GM18873 (cell line): ENCODE results near the gene GDPD3.
"Not testable (repeated sequence)": the region's sequence is repeated elsewhere in the genome, so short reads cannot be mapped to it uniquely, and the experiment has no call there.

Source experiments
- ATAC-seq: cut with Tn5 transposase; IDR thresholded peaks from one replicate; pipeline ENCODE4 v1.9.1; 2021; ENCODE audit warnings: mild to moderate bottlenecking, moderate library complexity, moderate number of reproducible peaks; ENCODE audit not compliant: unreplicated experiment, low FRiP score

The GDPD3 gene

DNA sequence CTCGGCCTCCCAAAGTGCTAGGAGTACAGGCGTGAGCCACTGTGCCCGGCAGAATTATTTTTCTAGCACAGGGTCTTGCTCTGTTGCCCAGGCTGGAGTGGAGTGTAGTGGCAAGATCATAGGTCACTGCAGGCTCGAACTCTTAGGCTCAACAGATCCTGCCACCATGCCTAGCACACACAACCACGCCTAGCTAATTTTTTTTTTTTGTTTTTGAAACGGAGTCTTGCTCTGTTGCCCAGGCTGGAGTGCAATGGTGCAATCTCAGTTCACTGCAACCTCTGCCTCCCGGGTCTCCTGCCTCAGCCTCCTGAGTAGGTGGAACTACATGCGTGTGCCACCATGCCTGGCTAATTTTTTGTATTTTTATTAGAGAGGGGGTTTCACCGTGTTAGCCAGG is 12.4 kb upstream of the GDPD3 start:
- ATAC-seq, result not testable (repeated sequence)

DNA sequence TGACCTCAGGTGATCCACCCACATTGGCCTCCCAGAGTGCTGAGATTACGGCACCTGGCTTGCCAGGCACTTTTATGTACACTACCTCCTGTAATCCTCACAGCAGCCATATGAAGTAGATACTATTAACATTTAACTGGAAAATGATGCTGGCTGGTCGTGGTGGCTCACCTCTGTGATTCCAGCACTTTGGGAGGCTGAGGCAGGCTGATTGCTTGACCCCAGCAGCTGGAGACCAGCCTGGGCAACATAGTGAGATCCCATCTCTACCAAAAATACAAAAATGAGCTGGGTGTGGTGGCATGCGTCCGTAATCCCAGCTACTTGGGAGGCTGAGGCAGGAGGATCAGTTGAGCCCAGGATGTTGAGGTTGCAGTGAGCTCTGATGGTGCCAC is 11.6 kb upstream of the GDPD3 start:
- ATAC-seq, result no peak

DNA sequence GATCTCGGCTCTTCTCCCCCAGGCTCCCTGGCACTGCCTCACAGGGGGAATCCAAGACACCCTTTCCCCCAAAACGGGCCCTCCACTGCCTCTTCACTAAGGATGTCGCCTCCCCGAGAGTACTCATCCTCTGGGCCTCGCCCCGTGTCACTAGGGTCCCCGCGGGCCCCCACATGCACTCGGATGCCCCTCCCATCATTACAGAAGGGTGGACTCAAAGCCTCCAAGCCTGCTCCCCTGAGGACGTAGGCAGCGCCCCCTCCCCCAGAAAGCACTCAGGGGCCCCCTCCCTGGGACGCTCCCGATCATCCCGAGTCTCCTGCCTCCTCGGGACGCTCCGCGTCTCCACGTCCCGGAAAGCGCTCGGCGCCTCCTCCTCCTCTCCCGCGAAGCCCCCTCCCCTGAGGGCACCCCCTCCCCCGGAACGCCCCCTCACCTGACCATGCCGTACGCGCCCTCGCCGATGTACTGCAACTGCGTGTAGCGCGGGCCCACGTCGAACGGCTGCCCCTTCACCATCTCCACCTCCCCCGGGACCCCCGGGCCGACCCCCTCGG is 9.3 kb upstream of the GDPD3 start:
- ATAC-seq, result no peak

GRCh38 chr16:30121741-30122571 is 8.6 kb upstream of the GDPD3 start:
- ATAC-seq, result no peak

DNA sequence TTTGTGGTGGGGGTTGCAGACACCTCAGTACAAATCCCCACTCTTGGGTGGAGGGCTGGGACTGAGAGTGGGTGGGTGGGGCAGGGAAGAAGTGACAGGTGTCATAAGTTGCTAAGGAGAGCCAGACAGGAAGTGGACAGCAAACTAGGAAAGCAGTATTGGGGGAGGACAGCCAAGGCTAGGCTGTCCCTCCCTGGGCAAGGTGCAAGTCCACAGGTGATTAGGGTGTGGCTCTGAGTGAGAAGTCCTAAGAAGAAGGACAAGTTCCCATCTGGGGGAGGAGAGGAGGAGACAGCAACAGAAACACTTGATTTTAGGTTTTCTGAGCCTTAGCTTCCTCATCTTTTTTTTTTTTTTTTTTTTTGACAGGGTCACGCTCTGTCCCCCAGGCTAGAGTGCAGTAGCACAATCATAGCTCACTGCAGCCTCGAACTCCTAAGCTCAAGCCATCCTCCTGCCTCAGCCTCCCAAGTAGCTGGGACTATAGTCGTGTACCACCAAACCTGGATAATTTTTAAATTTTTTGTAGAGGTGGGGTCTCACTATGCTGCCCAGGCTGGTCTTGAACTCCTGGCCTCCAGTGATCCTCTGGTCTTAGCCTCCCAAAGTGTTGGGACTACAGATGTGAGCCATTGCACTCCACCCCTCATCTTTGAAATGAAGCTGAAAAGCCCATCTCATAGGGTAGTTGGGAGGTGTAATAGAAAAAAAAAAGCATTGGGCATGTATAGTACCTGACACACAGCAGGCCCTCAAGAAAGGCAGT is 7.2 kb upstream of the GDPD3 start:
- ATAC-seq, result no peak

- no peak for ATAC-seq
Observed at GRCh38 chr16:30119428-30119827, 6.1 kb upstream of the GDPD3 start.

- no peak for ATAC-seq
Observed at GRCh38 chr16:30117768-30118167, 4.4 kb upstream of the GDPD3 start.

GRCh38 chr16:30116291-30117207 is 3.2 kb upstream of the GDPD3 start:
- ATAC-seq, result no peak

- ATAC-seq, result no peak
Observed at GRCh38 chr16:30115238-30115637, 1.9 kb upstream of the GDPD3 start.

GRCh38 chr16:30114833-30115232 is 1.5 kb upstream of the GDPD3 start:
- ATAC-seq, result not testable (repeated sequence)

DNA sequence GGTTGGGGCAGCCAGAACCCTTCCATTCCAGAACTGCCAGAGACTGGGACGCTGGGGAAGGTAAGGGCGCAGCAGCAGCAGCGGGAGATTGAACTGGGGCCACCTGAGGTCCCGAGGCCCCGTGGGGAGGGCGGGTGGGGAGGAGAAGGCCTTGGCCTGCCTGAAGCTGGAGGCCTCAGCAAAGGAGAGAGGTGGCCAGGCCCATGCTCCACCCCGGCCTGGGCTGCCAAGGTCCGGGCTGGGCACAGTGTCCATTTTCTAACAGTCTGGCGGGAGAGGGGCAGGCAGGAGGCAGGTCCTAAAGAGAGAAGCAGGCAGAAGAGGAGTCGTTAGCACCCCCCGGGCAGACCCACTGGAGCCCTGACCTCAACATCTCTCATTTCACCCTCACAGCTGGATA is 1.1 kb upstream of the GDPD3 start:
- no peak for ATAC-seq

DNA sequence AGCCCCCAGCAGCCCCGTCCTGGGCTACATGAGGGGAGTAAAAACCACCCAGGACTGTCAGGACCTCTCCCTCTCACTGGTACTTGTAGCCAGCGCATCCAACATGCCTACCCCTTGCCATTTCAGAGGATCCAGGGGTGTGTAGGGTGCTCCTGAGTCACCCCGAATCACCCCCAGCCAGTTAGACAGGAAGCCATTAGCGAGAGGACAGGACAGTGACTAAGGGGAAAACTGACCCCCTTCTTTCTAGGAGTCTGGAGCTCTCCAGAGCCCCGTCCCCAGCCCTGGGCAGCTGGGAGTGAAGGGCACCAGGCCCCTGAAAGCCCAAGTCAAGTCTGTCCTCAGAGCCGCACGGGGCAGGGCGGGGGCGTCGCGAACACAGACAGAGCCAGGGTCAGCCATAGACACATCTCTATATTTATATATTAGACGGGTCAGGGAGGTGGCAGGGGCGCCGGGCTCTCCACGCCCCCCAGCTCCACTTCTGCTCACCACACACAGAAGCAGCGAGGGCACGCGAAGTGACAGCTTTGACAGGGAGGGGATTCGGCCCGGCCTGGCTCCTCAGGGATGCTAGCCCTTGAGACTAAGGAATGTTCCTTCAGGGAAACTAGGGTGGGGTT is 485 bp upstream of the GDPD3 start:
- no peak for ATAC-seq

DNA sequence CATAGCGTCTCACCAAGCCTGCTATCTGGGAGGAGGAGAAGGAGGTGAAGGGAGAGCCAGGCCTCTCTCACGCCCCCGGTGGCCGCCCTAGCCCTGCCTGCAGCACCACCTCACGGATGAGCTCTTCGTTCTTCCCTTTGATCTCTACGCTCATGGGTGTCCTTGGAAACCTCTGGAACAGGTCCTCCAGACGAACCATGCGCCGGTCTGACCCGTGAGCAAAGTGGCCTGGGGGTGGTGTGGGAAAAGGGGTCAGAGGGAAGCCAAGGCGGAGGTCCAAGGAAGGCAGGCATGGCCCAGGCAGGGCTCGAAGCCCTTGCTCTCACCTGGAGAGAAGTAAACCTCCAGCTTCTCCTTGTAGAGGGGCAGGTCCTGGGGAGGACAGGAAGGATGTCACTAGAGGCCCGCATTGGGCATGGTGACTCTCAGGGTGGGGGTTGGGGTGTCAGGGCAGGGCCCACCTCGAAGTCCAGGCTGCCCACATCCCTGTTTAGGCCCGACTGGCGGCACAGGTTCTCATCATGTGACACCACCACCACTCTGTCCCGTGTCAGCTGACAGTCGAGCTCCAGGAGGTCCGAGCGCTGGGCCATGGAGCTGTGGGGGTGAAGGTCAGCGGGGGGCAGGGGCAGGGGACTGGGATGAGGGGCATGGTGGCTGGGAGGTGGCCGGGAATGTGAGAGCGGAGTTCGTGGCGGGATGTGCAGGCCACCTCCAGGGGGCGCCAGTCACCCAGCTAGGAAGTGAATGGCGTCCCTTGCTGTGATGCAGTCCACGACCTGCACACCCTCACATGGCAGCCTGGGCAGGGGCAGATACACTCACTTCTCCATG is 923 bp downstream of the GDPD3 start:
- no peak for ATAC-seq

GRCh38 chr16:30110661-30111060 is 2.7 kb downstream of the GDPD3 start:
- no peak for ATAC-seq

GRCh38 chr16:30108059-30108850 is 5.1 kb downstream of the GDPD3 start:
- ATAC-seq, result no peak

DNA sequence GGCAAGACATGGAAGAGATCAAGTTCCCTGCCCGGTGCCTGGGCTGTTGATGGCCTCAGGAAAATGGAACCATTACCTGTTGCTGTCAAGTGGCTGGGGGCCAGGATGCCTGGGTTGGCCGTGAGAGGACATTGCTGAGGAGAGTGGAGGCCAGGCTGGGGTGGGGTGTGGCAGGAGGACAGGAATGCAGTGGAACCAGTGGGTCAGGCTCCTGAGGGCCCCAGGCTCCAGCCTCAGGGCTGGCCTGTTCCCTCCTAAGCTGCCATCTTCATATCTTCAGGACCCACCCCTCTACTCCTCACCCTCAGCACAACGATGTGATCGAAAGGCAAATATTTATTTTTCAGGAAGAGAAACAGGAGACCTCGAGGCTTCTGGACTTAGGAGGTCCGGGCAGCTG is 8.8 kb downstream of the GDPD3 start:
- ATAC-seq, result no peak

DNA sequence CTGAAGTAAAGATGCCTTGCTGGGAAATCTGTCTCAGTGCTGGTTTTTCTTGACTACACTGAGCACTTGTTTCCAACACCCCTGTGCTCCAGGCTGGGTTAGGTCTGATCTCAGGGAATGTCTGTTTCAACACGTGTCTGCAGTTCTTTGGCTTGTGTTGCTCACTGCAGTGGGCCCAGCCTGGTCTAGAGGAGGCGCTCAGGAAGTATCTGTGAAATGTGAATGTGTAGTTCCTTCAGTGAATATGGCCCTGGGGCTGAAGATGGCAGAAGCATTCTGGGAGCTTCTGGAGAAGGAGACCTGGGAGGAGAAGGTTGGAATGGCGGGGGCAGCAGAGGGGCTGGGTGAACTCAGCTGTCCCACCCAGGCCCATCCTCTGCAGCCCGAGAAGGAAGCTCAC is 9.2 kb downstream of the GDPD3 start:
- no peak for ATAC-seq

DNA sequence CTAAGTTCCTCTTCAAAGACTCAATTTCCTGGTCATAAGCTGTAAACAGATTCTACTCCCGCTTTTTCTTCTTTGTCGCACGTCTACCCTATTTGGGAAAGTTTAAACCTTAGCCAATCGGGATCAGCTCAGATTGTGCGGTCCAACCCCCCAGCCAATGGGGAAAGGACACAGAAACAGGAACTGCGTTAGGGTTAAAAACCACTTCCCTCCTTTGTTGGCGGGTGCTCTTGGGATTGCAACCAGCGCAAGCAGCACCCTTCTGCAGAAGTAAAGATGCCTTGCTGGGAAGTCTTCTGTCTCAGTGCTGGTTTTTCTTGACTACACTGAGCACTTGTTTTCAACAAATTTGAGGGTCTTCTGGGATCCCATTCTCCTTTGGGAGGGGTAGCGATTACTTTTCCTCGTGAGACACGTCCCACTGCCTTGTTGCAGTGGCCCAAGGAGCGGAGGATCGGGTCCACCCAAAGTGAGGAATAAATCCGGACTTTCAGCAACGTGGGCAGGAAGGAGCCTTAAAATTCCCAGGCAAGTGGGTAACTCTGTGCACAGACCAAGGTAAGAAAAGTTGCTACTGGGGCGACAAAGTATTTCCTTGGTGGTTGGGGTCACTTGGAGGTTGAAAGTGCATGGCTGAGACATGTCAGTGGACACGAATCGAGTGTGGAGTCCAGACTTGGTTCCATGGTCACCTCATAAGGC is 16.3 kb downstream of the GDPD3 start:
- no peak for ATAC-seq
